Jurkat, Clone E6-1 (cell line): Measurements from ENCODE around the gene MMP15.
"Not testable (repeated sequence)": the region's sequence is repeated elsewhere in the genome, so short reads cannot be mapped to it uniquely, and the experiment has no call there.

Experiments
- DNase-seq: peaks from one replicate; pipeline ENCODE4 v3.0.0-alpha.2; 2011; ENCODE audit warnings: low read depth, low spot score
- H3K4me3 ChIP-seq: 2 replicates; pipeline ENCODE4 v1.5.1; 2011; ENCODE audit warnings: mild to moderate bottlenecking, low read length, control low read depth, moderate library complexity

The MMP15 gene

GRCh38 chr16:58072134-58072533, 46.6 kb downstream of the MMP15 start:
- not testable (repeated sequence) for H3K4me3 ChIP-seq, DNase-seq

GRCh38 chr16:58073086-58073485, 47.5 kb downstream of the MMP15 start:
- H3K4me3 ChIP-seq, DNase-seq: not testable (repeated sequence)

GRCh38 chr16:58074657-58075056, 49.1 kb downstream of the MMP15 start:
- H3K4me3 ChIP-seq, result no peak overlapping the region
- DNase-seq, result no peak

GRCh38 chr16:58076514-58076913, 51.0 kb downstream of the MMP15 start:
- H3K4me3 ChIP-seq, result no peak overlapping the region
- no peak for DNase-seq

- DNase-seq, result no peak
- H3K4me3 ChIP-seq, result no peak overlapping the region
Measured at GRCh38 chr16:58077796-58078195, 52.2 kb downstream of the MMP15 start.

- not testable (repeated sequence) for DNase-seq
Measured at GRCh38 chr16:58080657-58081056, 55.1 kb downstream of the MMP15 start.

GRCh38 chr16:58082381-58082780, 56.8 kb downstream of the MMP15 start:
- no peak overlapping the region for H3K4me3 ChIP-seq
- DNase-seq, result no peak

More at GRCh38 chr16:58080657-58081056, 55.1 kb downstream of the MMP15 start:
- H3K4me3 ChIP-seq, result not testable (repeated sequence)

- no peak overlapping the region for H3K4me3 ChIP-seq
- no peak for DNase-seq
Measured at GRCh38 chr16:58084635-58085034, 59.1 kb downstream of the MMP15 start.

GRCh38 chr16:58085171-58085570, 59.6 kb downstream of the MMP15 start:
- DNase-seq, result no peak
- no peak overlapping the region for H3K4me3 ChIP-seq

GRCh38 chr16:58085584-58086251, 60.2 kb downstream of the MMP15 start:
- DNase-seq, result no peak
- H3K4me3 ChIP-seq, result no peak overlapping the region

GRCh38 chr16:58086381-58087208, 61.0 kb downstream of the MMP15 start:
- no peak for DNase-seq
- no peak overlapping the region for H3K4me3 ChIP-seq

GRCh38 chr16:58087209-58087913, 61.8 kb downstream of the MMP15 start:
- no peak for DNase-seq
- H3K4me3 ChIP-seq, result no peak overlapping the region

- no peak for DNase-seq
- H3K4me3 ChIP-seq, result no peak overlapping the region
Measured at GRCh38 chr16:58088091-58088490, 62.5 kb downstream of the MMP15 start.

GRCh38 chr16:58090396-58090795, 64.8 kb downstream of the MMP15 start:
- not testable (repeated sequence) for H3K4me3 ChIP-seq, DNase-seq

- no peak for DNase-seq
- no peak overlapping the region for H3K4me3 ChIP-seq
Measured at GRCh38 chr16:58094026-58094425, 68.5 kb downstream of the MMP15 start.

GRCh38 chr16:58094791-58095574, 69.4 kb downstream of the MMP15 start:
- no peak overlapping the region for H3K4me3 ChIP-seq
- DNase-seq, result no peak

GRCh38 chr16:58095575-58095960, 70.0 kb downstream of the MMP15 start:
- DNase-seq, H3K4me3 ChIP-seq: not testable (repeated sequence)

- H3K4me3 ChIP-seq, result no peak overlapping the region
- no peak for DNase-seq
Measured at GRCh38 chr16:58096249-58096648, 70.7 kb downstream of the MMP15 start.
